ENCODE measurements around the gene SMARCA2. TPM values are rescaled to one million over a fixed set of nuclear protein-coding genes. Genes with fewer than 3 reads are reported as not detected.

Gene SMARCA2
- total RNA-seq, 2 donors from 2014 or later, result 118 to 177 TPM

- TF ChIP-seq, protein P1, sequence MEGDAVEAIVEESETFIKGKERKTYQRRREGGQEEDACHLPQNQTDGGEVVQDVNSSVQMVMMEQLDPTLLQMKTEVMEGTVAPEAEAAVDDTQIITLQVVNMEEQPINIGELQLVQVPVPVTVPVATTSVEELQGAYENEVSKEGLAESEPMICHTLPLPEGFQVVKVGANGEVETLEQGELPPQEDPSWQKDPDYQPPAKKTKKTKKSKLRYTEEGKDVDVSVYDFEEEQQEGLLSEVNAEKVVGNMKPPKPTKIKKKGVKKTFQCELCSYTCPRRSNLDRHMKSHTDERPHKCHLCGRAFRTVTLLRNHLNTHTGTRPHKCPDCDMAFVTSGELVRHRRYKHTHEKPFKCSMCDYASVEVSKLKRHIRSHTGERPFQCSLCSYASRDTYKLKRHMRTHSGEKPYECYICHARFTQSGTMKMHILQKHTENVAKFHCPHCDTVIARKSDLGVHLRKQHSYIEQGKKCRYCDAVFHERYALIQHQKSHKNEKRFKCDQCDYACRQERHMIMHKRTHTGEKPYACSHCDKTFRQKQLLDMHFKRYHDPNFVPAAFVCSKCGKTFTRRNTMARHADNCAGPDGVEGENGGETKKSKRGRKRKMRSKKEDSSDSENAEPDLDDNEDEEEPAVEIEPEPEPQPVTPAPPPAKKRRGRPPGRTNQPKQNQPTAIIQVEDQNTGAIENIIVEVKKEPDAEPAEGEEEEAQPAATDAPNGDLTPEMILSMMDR (IDR thresholded peaks at IDR 0.05), result no peak
- H3K27me3 ChIP-seq (replicated peaks; ENCODE audit: insufficient read depth), result no peaks in the 10 kb centered on the region
- peaks cover 6 to 31% of the 10 kb centered on the region in 2 donors for H3K4me1 ChIP-seq (ENCODE audit: control insufficient read depth in 1 of 2, low read depth in 2 of 2)
- H3K4me3 ChIP-seq, result no peak overlapping the region
- H3K36me3 ChIP-seq, result no peaks in the 10 kb centered on the region
- DNase-seq (ENCODE audit: low spot score), result no peak
- ATAC-seq (ENCODE audit: insufficient number of reproducible peaks, low FRiP score, low read depth), result no peak
- H3K9me3 ChIP-seq, result no peaks in the 10 kb centered on the region
- no peak overlapping the region for H3K27ac ChIP-seq
These were observed 140.8 kb downstream of the SMARCA2 start for GRCh38 chr9:2155966-2156365.

DNA sequence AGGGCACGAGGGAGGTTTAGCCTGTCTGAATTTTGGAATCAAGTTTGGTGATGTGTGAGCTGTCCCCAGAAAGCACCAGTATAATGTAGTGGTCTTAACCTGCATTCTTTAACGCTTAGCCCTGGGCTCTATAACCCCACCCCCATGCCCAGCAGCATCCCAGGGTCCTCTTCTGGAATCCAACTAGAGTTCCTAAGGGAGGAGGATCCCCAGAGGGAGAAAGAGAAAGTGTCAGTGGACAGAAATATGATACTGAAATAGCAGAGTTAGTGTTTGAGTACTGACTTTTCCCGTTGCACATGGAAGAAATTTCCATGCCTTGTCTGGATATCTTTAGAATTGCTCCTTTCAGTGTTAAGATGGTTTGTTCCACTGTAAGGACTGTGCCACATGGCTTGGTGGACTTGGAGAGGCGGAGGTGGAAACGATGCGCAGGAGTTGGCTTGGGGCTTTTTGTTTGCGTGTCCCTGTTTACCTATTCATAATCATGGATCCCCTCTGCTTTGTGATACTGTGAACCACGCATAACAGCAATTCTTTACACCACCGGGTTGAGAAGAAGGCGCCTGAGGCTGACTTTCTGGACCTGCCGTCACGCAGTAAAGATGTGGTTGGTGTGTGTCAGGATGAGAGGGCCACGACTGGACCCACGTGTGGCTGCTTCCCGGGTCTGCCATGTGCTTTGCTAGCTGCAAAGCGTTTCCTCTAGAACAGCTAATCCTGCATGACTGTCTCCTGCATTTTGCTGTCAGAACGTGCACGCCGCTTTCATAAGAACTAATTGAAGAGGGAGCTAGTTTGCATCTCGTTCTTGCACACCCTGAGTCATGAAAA is 142.3 kb downstream of the SMARCA2 start:
- ATAC-seq (ENCODE audit: insufficient number of reproducible peaks, low FRiP score, low read depth), result peak; percentile 60
- H3K4me3 ChIP-seq, result peak overlapping the region; percentile 81
- H3K36me3 ChIP-seq, result no peaks in the 10 kb centered on the region
- TF ChIP-seq, protein P1 (IDR thresholded peaks at IDR 0.05), result no peak
- H3K4me1 ChIP-seq (ENCODE audit: control insufficient read depth in 1 of 2, low read depth in 2 of 2), result peaks cover 9 to 32% of the 10 kb centered on the region in 2 donors
- no peak for DNase-seq (ENCODE audit: low spot score)
- H3K9me3 ChIP-seq, result no peaks in the 10 kb centered on the region
- H3K27ac ChIP-seq, result peak overlapping the region; percentile 70 to 74
- H3K27me3 ChIP-seq (replicated peaks; ENCODE audit: insufficient read depth), result no peaks in the 10 kb centered on the region

- peak; percentile 46 for ATAC-seq (ENCODE audit: insufficient number of reproducible peaks, low FRiP score, low read depth)
- DNase-seq (ENCODE audit: low spot score), result no peak
- no peaks in the 10 kb centered on the region for H3K36me3 ChIP-seq
- peaks cover 9 to 30% of the 10 kb centered on the region in 2 donors for H3K4me1 ChIP-seq (ENCODE audit: control insufficient read depth in 1 of 2, low read depth in 2 of 2)
- peak overlapping the region; percentile 70 to 74 for H3K27ac ChIP-seq
- no peaks in the 10 kb centered on the region for H3K9me3 ChIP-seq
- TF ChIP-seq, protein P1 (IDR thresholded peaks at IDR 0.05), result no peak
- H3K4me3 ChIP-seq, result peak overlapping the region; percentile 81
- H3K27me3 ChIP-seq (replicated peaks; ENCODE audit: insufficient read depth), result no peaks in the 10 kb centered on the region
These were observed 143.0 kb downstream of the SMARCA2 start for GRCh38 chr9:2158111-2158610.

GRCh38 chr9:2158766-2159430 is 143.8 kb downstream of the SMARCA2 start:
- peaks cover 9 to 22% of the 10 kb centered on the region in 2 donors for H3K4me1 ChIP-seq (ENCODE audit: control insufficient read depth in 1 of 2, low read depth in 2 of 2)
- TF ChIP-seq, protein P1 (IDR thresholded peaks at IDR 0.05), result no peak
- no peaks in the 10 kb centered on the region for H3K9me3 ChIP-seq
- peak overlapping the region; percentile 81 for H3K4me3 ChIP-seq
- H3K27me3 ChIP-seq (replicated peaks; ENCODE audit: insufficient read depth), result no peaks in the 10 kb centered on the region
- DNase-seq (ENCODE audit: low spot score), result no peak
- H3K27ac ChIP-seq, result peak overlapping the region; percentile 70 to 74
- no peaks in the 10 kb centered on the region for H3K36me3 ChIP-seq
- ATAC-seq (ENCODE audit: insufficient number of reproducible peaks, low FRiP score, low read depth), result no peak
